GM23338 (cell line): ENCODE data around the gene NUP42.

Experiments
- CREB1 ChIP-seq: fragments of 250-450 bp; sonication (Bioruptor Pico); IDR thresholded peaks from 2 replicates; pipeline ENCODE4 v1.5.0; 2020; ENCODE audit warnings: low read depth, mild to moderate bottlenecking, moderate library complexity
- EZH2 ChIP-seq: fragments of 200-600 bp; sonication (generic); IDR thresholded peaks from one replicate; pipeline ENCODE4 v1.8.0; 2017; ENCODE audit warnings: antibody characterized with exemption, mild to moderate bottlenecking, low read depth; ENCODE audit not compliant: unreplicated experiment
- EZH2phosphoT487 ChIP-seq: fragments of 200-600 bp; sonication (generic); IDR thresholded peaks from one replicate; pipeline ENCODE4 v1.8.1; 2018; ENCODE audit warnings: antibody characterized with exemption; ENCODE audit not compliant: unreplicated experiment
- JUNB ChIP-seq: IDR thresholded peaks from one replicate; pipeline ENCODE4 v1.6.1; 2016; ENCODE audit warnings: antibody characterized with exemption; ENCODE audit not compliant: unreplicated experiment
- NANOG ChIP-seq: IDR thresholded peaks from 2 replicates; pipeline ENCODE4 v1.6.1; 2016; ENCODE audit warnings: antibody characterized with exemption, borderline replicate concordance
- POLR2AphosphoS5 ChIP-seq: IDR thresholded peaks from 2 replicates; pipeline ENCODE4 v1.6.1; 2016; ENCODE audit warnings: antibody characterized with exemption, low read depth
- STAT1 ChIP-seq: IDR thresholded peaks from one replicate; pipeline ENCODE4 v1.6.1; 2016; ENCODE audit warnings: antibody characterized with exemption; ENCODE audit not compliant: unreplicated experiment
- ZNF331 ChIP-seq: fragments of 250-450 bp; sonication (Bioruptor Pico); IDR thresholded peaks from 2 replicates; pipeline ENCODE4 v1.5.0; 2020; ENCODE audit warnings: low read depth, mild to moderate bottlenecking, moderate library complexity
- TF ChIP-seq, protein P1 (sequence below): IDR thresholded peaks from 2 replicates; pipeline ENCODE4 v1.6.1; 2016; ENCODE audit warnings: antibody characterized with exemption
- TF ChIP-seq, protein P2 (sequence below), 2 experiments: fragments of 200-600 bp in 1 of 2; sonication (generic) in 1 of 2; conservative IDR thresholded peaks; 2 replicates each; pipeline versions ENCODE4 v1.5.1 to v1.6.1; 2016 to 2017; ENCODE audit warnings: antibody characterized with exemption in 2 of 2, low read depth in 2 of 2, mild to moderate bottlenecking in 2 of 2, moderate library complexity in 1 of 2
- TF ChIP-seq, protein P3 (sequence below): IDR thresholded peaks from one replicate; pipeline ENCODE4 v1.6.1; 2018; ENCODE audit warnings: antibody characterized with exemption; ENCODE audit not compliant: unreplicated experiment

DNA sequence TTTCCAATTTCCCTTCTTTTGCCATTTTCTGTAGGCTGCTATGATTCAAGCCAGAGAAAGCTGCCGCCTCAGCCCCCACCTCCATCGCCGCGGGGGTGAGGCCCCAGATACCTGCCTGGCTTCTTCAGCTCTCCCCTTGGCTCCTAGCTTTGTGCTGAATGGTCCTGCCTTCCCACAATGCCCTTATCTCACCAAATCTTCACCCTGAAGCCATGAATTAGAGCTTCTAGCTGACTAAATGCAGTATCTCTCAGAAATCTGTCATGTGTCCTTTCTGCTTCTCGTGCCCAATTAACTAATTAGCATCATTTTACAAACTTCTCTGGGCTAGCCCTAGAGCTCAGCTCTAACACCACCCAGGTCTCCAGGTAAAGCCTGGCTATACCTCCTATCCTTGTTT lies 32.6 kb downstream of the NUP42 start:
- TF ChIP-seq, protein P1, sequence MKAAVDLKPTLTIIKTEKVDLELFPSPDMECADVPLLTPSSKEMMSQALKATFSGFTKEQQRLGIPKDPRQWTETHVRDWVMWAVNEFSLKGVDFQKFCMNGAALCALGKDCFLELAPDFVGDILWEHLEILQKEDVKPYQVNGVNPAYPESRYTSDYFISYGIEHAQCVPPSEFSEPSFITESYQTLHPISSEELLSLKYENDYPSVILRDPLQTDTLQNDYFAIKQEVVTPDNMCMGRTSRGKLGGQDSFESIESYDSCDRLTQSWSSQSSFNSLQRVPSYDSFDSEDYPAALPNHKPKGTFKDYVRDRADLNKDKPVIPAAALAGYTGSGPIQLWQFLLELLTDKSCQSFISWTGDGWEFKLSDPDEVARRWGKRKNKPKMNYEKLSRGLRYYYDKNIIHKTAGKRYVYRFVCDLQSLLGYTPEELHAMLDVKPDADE, result no peak
- TF ChIP-seq POLR2AphosphoS5, result no peak
- TF ChIP-seq, protein P2, sequence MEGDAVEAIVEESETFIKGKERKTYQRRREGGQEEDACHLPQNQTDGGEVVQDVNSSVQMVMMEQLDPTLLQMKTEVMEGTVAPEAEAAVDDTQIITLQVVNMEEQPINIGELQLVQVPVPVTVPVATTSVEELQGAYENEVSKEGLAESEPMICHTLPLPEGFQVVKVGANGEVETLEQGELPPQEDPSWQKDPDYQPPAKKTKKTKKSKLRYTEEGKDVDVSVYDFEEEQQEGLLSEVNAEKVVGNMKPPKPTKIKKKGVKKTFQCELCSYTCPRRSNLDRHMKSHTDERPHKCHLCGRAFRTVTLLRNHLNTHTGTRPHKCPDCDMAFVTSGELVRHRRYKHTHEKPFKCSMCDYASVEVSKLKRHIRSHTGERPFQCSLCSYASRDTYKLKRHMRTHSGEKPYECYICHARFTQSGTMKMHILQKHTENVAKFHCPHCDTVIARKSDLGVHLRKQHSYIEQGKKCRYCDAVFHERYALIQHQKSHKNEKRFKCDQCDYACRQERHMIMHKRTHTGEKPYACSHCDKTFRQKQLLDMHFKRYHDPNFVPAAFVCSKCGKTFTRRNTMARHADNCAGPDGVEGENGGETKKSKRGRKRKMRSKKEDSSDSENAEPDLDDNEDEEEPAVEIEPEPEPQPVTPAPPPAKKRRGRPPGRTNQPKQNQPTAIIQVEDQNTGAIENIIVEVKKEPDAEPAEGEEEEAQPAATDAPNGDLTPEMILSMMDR (conservative IDR thresholded peaks at IDR 0.05; ENCODE audit: low read depth in 2 of 2), result no peak
- TF ChIP-seq EZH2phosphoT487, result no peak
- no peak for TF ChIP-seq ZNF331 (CRISPR knock-in tag)
- TF ChIP-seq JUNB, result no peak
- TF ChIP-seq EZH2, result no peak
- no peak for TF ChIP-seq CREB1
- TF ChIP-seq, protein P3, sequence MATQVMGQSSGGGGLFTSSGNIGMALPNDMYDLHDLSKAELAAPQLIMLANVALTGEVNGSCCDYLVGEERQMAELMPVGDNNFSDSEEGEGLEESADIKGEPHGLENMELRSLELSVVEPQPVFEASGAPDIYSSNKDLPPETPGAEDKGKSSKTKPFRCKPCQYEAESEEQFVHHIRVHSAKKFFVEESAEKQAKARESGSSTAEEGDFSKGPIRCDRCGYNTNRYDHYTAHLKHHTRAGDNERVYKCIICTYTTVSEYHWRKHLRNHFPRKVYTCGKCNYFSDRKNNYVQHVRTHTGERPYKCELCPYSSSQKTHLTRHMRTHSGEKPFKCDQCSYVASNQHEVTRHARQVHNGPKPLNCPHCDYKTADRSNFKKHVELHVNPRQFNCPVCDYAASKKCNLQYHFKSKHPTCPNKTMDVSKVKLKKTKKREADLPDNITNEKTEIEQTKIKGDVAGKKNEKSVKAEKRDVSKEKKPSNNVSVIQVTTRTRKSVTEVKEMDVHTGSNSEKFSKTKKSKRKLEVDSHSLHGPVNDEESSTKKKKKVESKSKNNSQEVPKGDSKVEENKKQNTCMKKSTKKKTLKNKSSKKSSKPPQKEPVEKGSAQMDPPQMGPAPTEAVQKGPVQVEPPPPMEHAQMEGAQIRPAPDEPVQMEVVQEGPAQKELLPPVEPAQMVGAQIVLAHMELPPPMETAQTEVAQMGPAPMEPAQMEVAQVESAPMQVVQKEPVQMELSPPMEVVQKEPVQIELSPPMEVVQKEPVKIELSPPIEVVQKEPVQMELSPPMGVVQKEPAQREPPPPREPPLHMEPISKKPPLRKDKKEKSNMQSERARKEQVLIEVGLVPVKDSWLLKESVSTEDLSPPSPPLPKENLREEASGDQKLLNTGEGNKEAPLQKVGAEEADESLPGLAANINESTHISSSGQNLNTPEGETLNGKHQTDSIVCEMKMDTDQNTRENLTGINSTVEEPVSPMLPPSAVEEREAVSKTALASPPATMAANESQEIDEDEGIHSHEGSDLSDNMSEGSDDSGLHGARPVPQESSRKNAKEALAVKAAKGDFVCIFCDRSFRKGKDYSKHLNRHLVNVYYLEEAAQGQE, result no peak
- no peak for TF ChIP-seq NANOG
- TF ChIP-seq STAT1, result no peak
